HG03280 (cell line): ENCODE data around the gene NAA35.
"Not testable (repeated sequence)": the region's sequence is repeated elsewhere in the genome, so short reads cannot be mapped to it uniquely, and the experiment has no call there.

Source experiments
- ATAC-seq: cut with Tn5 transposase; IDR thresholded peaks from one replicate; pipeline ENCODE4 v1.9.1; 2021; ENCODE audit warnings: mild to moderate bottlenecking, moderate library complexity; ENCODE audit not compliant: unreplicated experiment

NAA35 gene

DNA sequence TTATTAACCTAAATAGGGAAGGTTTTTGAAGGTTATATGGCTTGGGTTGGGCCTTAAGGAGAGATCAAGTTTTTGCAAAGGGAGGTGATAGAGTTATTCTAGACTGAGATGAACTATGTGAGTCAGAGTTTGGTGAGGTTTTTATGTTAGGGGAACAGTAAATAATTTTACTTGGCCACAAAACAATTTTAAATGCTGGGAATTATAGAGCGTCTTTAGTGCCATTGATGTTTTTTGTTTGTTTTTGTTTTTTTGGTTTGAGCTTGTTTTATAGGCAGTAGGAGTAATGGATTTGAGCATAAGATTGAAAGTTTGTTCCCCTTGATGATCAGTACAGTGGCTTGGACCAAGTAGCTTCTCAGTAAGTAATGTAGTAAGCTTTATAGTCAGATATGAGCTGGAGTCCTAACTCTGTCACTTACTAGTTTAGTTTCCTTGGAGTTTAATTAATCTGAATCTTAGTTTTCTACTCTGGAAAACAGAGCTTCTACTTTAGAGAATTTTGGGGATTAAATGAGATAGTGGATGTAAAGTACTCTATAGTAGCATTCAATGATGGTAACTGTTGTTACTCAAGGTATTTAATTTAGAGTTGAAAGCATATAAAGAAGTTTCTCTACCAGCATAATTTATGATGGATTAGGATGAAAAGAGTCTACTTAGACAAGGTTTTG is 2.9 kb downstream of the NAA35 start:
- ATAC-seq = no peak

DNA sequence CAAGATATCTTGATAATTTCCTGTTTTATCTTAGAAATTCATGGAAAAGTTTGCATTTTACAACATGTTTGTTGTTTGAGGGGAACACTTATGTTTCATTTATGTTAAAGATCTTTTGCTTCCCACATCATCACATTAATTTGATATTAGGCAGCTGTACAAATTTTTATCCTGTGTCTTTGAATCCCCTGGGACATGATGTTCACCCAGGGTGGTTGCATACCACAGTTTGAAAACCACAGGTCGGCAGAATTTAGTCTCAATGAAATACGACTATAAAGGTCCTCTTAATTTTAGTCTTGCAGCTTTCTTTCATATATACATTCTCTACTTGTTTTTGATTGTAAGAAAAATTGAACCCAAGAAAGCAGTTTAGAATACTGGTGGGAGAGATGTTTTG is 3.7 kb downstream of the NAA35 start:
- no peak for ATAC-seq

DNA sequence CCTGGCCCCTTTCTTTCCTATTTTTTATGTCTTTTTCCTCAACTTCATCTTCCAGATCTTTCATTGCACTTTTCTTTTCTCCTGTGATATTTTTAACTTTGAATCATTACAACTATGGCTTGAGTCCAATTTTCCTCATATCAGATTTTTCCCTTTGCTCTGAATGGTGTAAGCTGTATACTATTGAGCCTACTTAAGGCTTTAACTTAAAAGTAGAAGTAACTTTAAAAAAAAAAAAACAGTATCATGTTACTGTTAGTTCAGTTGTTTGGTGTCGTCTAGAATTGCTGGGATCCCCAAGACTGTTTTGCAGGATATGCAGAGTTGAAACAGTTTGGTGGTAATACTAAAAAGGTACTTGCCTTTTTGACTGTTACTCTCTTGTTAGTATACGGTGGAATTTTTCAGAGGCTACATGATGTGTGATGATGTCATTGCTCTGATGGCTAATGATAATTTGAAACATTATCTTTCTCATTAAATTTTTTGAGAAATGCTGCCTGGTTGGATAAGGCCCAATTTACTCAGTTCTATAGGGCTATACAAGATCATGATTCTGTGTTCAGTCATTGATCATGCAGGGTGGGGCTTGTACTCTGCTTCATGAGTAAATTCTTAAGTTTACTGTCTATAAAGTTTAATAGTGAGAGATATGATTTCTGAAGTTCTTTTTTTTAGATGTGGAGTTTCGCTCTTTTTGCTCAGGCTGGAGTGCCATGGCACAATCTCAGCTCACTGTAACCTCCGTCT is 8.8 kb downstream of the NAA35 start:
- no peak for ATAC-seq

DNA sequence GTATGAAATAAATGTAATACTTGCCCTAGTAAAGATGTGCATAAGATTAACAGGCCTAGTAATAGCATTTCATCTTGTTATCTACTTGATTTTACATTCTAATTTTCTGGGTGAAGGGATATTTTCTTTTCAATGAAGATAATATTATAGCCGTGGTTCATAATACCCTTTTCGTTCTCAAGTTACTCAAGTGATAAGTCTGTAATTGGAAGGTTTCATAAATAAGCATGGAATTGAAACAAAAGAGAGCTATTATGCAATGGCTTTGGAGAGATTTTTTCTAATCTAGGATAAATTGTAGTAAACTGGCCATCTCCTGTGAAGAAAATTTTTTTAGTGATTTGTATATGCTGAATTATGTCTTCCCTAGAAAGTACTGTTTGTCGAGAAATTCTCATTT is 19.0 kb downstream of the NAA35 start:
- no peak for ATAC-seq

DNA sequence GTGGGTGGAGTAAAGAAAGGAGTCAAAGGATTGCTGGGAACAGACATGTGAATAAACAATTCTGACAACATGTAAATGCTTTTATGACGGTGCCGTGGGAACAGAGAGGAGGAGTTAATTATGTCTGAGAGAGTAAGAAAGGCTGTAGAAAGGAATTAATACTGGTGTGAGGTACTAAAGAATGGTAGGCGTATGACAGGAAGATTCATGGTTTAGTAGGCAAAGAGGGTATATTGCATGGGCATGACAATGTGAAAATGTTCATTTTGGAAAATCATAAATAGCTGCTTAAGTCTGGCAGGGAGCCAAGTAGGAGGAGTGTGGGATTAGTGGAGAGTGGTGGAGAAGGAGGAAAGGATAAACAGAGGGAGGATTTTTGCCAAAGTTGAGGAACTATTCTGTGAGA is 19.7 kb downstream of the NAA35 start:
- no peak for ATAC-seq

DNA sequence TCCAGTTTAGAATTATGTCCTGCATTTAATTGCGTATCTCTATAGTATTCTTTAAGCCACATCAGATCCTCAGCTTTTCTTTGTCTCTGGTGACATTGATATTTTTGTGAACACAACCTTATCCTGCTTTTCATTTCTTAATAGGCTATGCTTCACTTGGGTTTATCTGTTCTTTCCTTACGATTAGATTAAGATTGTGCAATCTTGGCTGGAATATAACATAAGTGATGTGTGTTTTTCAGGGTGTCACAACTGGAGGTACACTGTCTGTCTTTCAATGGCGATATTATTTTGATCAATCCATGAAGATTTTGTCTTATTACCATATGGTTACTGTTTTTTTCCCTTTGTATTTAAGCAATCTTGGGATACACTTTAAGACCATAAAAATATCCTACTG is 23.6 kb downstream of the NAA35 start:
- no peak for ATAC-seq

DNA sequence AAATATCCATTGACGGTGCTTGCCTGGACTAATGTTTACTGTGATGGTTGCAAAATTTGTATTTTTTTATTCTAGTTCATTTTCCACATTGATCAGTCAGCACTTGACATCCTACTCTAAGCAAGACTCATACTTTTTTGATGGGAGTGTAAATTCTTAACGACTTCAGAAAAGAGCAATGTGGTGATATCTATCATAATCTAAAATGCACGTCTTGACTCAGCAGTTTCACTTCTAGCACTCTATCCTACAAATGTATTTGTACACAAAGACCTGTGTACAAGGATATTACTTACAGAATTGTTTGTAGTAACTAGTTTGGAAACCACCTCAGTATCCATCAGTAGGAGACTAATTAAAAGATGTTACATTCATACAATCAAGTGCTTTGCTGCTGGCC is 24.0 kb downstream of the NAA35 start:
- no peak for ATAC-seq

DNA sequence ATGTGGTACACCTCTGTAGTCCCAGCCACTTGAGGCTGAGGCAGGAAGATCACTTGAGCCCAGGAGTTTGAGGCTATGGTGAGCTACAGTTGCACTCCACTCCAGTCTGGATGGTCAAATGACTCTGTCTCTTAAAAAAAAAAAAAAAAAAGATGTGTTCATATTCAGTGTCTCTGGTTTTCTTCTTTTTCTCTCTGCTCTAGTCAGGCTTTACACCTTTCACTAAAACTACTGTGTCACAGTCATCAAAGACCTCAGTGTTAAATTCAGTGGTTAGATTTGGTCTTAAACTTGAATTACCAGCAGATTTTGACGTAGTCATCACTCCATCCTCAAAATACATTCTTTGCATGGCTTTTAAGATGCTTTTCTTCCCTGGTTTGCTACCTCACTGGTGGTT is 28.8 kb downstream of the NAA35 start:
- ATAC-seq = no peak

DNA sequence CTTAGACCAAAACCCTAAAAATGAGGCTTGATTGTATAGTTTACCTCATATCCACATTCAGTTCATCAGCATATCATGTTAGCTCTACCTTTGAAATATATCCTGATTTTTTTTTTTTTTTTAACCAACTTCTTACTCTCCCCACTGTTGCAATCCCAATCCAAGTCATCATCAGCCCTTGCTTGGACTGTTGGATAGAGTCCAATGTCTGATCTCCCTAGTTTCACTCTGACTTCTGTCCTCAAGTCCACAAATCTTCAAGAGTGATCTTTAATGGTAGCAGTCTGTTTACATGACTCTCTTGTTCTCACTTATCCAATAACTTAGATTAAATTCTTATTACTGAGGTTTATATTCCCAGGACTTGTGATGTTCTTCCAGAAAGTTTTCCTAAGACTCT is 30.8 kb downstream of the NAA35 start:
- ATAC-seq = no peak

DNA sequence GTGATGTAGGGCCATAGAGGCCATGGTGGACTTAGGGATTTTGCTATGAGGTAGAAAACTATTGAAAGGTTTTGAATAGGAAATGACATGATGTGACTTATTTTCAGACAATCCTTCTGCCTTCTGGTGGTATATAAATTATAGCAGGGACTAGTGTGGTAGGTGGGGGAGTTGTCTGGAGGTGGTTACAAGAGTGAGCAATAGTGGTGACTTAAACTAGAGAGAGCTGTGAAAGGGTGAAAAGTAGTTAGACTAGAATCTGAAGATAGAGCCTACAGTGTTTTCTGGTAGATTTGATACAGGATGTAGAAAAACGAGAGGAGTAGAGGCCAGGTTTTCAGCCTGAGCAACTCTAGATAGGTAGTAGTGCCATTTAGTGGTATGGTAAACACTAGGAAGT is 32.3 kb downstream of the NAA35 start:
- no peak for ATAC-seq

DNA sequence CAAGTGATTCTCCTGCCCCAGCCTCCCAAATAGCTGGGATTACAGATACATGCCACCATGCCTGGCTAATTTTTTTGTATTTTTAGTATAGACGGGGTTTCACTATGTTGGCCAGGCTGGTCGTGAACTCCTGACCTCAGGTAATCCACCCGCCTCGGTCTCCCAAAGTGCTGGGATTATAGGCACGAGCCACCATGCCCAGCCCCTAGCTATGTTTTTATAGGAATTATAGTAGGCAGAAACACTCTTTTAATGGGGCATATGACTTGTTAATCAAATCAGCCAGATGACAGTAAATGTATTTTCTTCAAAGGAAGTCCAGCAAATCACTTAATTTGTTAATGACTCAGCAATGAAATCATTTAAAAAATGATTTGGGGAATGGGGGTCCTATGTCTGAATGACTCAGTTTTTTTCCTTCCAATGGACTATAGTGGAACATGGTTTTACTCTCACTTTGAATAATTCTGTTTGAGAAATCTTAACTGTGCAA is 33.2 kb downstream of the NAA35 start:
- ATAC-seq = not testable (repeated sequence)

DNA sequence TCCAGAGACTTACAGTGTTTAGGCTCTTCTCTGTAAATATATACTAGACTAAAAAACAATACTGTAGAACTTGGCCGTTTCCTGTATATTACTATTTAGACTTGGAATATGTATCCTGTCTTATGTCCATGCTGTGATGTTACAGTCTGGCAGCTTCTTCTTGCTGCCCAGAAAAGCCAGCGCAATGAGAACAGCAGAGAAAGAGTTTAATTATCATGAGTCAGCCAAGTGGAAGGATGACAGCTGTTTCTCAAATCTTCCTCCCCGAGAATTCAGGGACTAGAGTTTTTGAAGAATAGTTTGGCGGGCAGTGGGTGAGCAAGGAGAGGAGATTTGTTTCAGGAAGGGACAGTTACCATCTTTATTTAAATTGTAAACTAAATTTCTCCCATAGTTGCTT is 37.5 kb downstream of the NAA35 start:
- ATAC-seq = no peak

DNA sequence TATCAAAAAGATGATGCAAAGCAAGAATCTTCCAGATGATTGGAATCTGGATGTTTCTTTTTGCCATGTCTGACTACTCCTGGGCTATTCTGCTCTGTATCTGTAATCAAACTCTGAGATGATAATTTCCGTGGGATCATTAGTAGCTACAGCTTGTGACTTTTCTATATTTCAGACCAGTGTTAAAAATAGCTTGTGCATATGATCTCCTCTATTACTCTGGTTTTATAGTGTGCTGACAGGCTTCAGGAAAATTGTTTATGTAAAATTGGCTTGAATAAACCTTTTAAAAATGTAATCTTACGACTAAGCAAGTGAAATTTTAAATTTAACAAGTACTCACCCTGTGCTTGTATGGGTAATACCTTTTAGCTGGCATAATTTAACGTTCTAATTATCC is 40.4 kb downstream of the NAA35 start:
- no peak for ATAC-seq

DNA sequence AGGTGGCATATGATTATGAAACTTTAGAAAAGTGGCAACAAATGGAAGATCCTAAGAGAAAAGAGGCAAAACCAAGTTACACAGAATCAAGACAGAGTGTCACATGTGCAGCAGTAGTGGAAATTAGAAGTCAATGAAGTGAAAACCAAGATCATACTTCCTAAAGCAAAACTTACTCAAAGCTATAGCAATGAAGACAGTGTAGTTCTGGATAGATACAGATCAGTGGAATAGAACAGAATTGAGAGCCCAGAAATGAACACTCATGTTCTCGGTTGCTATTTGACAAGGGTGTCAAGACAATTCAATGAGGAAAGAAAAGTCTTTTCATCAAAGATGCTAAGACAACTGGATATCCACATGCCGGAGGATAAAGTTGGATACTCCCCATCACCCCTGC is 43.5 kb downstream of the NAA35 start:
- ATAC-seq = no peak

DNA sequence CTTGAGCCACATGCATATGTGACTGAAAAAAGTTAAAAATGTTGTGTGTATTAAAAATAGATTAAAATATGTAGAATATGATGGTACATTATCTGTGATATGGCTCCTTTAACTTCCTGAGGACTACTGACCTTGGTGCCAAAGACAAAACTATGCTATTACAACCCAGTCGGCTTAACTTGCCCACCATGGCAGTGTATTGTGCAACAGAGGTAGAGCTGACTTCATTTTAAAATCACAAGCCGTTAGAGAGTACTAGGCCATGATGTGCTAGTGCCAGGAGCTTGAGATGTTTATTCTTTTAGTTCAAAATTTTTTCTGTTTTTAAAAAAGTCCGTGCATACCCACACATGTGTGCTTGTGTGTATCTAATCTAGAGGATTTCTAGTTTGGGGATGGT is 46.3 kb downstream of the NAA35 start:
- ATAC-seq = no peak

DNA sequence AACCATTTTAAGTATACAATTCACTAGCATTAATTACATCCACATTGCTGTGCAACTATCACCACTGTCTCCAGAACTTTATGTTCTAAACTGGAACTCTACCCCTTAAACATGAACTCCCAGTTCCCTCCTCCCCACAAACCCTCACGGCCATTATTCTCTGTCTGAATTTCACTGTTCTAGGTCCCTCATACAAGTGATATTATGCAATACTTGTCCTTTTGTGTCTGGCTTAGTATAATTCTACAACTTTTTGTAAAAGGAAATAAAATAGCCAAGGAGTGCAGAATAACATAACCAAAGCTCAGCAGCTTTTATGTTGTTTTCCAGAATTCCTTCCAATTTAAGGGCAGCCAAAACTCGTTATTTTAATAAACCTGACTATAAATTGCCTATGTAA is 53.2 kb downstream of the NAA35 start:
- ATAC-seq = no peak

DNA sequence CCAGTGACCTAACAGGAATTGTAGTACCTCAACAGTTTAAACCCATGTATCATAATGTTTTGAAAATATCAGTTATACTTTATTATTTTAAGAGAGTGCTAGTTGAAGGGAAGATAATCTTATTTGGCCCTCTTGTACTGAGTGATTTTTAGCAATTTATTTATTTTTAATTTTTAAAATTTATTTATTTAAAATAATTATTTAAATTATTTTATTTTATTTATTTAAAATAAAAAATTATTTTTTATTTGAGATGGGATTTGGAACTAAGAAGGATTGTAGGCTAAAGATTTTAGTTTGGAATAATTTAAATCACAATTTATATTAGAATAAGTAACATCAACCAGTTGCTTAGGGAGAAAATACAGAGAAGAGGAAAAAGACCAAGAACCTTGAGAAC is 54.2 kb downstream of the NAA35 start:
- ATAC-seq = no peak

DNA sequence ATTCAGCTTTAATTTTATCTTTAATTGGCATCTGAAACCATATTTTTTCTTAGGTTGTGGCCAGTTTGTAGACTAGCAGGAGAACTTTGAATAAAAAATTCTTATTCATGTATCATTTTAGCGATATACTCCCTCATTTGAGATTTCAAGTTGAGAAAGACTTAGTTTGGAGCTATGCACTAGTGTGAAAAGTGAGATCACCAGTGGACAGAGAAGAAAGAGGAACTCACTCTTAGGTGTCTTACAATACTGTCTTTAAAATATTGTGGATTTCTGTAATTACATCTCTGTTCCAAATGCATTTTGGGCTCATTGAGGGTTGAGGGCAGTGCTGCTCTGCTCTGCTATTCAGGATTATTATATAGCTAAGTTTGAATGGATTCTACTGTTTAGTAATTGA is 54.7 kb downstream of the NAA35 start:
- ATAC-seq = no peak

DNA sequence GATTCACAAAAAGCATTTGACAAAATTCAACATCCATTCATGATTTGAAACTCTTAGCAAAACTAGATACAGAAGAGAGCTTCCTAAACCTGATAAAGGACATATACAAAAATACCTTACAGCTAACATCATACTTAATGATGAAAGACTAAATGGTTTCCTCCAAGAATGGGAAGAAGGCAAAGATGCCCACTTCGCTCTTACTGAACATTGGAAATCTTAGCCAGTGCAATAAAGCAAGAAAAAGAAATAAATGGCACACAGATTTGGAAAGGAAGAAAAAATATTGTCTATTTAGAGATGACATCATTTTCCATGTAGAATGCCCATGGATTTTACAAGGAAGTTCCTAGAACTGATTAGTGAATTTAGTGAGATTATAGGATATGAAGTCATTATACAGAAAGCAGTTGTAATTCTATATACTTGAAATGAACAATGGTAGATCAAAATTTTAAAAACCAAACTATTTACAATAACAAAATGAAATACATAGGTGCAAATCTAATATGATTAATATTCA is 64.4 kb downstream of the NAA35 start:
- no peak for ATAC-seq

DNA sequence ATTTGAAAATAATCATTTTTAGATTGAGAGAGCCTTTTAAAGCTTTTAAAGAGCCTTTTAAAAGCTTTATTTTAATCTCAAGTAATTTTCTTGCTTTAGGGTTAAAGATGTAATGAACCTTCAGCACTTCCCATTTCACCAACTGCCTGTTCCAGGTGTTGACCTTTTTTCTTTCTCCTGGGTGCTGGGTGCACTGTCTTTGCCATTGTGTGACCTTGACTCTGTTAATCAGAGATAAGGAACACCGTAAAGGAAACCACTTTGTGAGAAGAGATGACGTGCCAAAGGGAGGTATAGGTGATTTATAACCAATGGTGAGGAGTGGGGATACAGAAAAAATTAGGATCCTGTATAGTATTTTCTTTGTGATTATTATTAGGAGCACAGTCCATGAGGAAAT is 68.2 kb downstream of the NAA35 start:
- ATAC-seq = no peak

DNA sequence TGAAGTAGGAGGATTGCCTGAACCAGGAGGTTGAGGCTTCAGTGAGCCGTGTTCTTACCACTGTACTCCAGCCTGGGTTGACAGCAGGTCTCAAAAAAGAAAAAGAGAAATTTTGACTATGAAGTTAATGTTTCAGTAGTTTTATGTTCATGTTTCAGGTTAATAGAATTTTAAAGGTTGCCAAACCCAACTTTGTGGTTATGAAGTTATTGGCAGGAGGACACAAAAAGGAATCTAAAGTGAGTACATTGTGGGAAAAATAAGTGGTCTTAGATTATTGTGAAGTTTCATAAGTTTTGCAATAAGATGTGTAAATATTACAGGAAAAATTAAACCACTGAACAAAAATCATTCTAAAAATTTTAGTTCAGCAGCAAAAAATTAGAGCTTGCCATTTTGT is 79.8 kb downstream of the NAA35 start:
- ATAC-seq = no peak

DNA sequence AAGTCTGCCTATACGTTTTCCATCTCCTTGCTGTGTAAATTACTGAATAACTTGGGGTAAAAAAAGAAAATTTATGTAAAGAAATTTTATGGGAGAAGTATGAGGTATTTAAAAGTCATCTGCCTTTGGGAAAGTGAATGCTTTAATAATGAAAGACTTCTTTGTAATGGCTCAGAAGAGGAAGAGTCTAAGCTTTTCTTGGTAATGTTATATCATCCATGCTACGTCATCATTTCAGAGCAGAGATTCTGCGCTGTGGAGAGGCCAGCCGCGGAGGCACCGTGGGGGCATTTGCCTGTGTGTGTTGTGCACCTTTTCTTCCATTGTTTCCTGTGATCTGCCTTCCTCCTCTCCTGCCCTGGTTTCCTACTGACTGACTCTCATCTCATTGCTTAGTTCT is 80.2 kb downstream of the NAA35 start:
- no peak for ATAC-seq
